ENCODE measurements around the gene KIFC3.
"Not testable (repeated sequence)": the region's sequence is repeated elsewhere in the genome, so short reads cannot be mapped to it uniquely, and the experiment has no call there.

KIFC3 gene

GRCh38 chr16:57824888-57825287, 22.6 kb upstream of the KIFC3 start:
- DNase-seq (ENCODE audit: low read depth) = no peak

- no peak for DNase-seq (ENCODE audit: low read depth)
These were observed 21.5 kb upstream of the KIFC3 start for GRCh38 chr16:57823836-57824235.

GRCh38 chr16:57822856-57823255, 20.6 kb upstream of the KIFC3 start:
- DNase-seq (ENCODE audit: low read depth) = no peak

GRCh38 chr16:57822018-57822553, 19.8 kb upstream of the KIFC3 start:
- DNase-seq (ENCODE audit: low read depth) = no peak

- DNase-seq (ENCODE audit: low read depth) = no peak
These were observed 19.1 kb upstream of the KIFC3 start for GRCh38 chr16:57821149-57821971.

GRCh38 chr16:57818377-57819064, 16.2 kb upstream of the KIFC3 start:
- DNase-seq (ENCODE audit: low read depth) = no peak

- no peak for DNase-seq (ENCODE audit: low read depth)
These were observed 15.4 kb upstream of the KIFC3 start for GRCh38 chr16:57817680-57818079.

GRCh38 chr16:57815987-57816745, 13.9 kb upstream of the KIFC3 start:
- peak; percentile 91 for DNase-seq (ENCODE audit: low read depth)

GRCh38 chr16:57814896-57815295, 12.6 kb upstream of the KIFC3 start:
- no peak for DNase-seq (ENCODE audit: low read depth)

- no peak for DNase-seq (ENCODE audit: low read depth)
These were observed 11.2 kb upstream of the KIFC3 start for GRCh38 chr16:57813466-57813865.

GRCh38 chr16:57811340-57811739, 9.0 kb upstream of the KIFC3 start:
- not testable (repeated sequence) for DNase-seq (ENCODE audit: low read depth)

GRCh38 chr16:57810197-57811031, 8.1 kb upstream of the KIFC3 start:
- peak; percentile 62 for DNase-seq (ENCODE audit: low read depth)

- DNase-seq (ENCODE audit: low read depth) = no peak
These were observed 7.2 kb upstream of the KIFC3 start for GRCh38 chr16:57809276-57810196.

GRCh38 chr16:57808589-57809228, 6.4 kb upstream of the KIFC3 start:
- DNase-seq (ENCODE audit: low read depth) = no peak

GRCh38 chr16:57807968-57808528, 5.8 kb upstream of the KIFC3 start:
- peak; percentile 56 for DNase-seq (ENCODE audit: low read depth)

- no peak for DNase-seq (ENCODE audit: low read depth)
These were observed 5.1 kb upstream of the KIFC3 start for GRCh38 chr16:57807252-57807967.

- DNase-seq (ENCODE audit: low read depth) = no peak
These were observed 2.9 kb upstream of the KIFC3 start for GRCh38 chr16:57805176-57805575.

GRCh38 chr16:57804111-57804837, 2.0 kb upstream of the KIFC3 start:
- DNase-seq (ENCODE audit: low read depth) = no peak

All from fibroblast of gingiva (primary cell).